ENCODE results near the gene GLP2R. TPM values are rescaled to one million over a fixed set of nuclear protein-coding genes. Genes with fewer than 3 reads are reported as not detected.
A peak's percentile ranks its signal among the peaks of the same experiment; 100 is the strongest.

Gene GLP2R
- total RNA-seq, 4 donors from 2014 or later = 1.1 TPM; not detected in 3

GRCh38 chr17:9872852-9873251, 47.1 kb downstream of the GLP2R start:
- Histone ChIP-seq H3K36me3 (no peaks in the 10 kb centered on the region), H3K9me3 (no peaks in the 10 kb centered on the region), H3K27me3 (no peaks in the 10 kb centered on the region), H3K27ac (no peak overlapping the region), H3K4me3 (no peak overlapping the region), H3K4me1 (no peaks in the 10 kb centered on the region)
- ATAC-seq (no peak), DNase-seq (no peak)
- intact Hi-C loops (cut with DNase I; ENCODE audit: low total_unique reads) (no loop called here), in situ Hi-C loops (cut with MboI; ENCODE audit: low sequenced_read_pairs in 4 of 4) (loop anchor here in 1 of 4 donors (10.0 kb wide), 1 partner anchor 138 kb away; no protein-coding TSS in a partner anchor)
- no peak for TF ChIP-seq POLR2A (IDR thresholded peaks at IDR 0.05)
- TF ChIP-seq CTCF (IDR thresholded peaks at IDR 0.05 in 4 of 5, conservative IDR thresholded peaks at IDR 0.05 in 1 of 5) = no peak

- ATAC-seq (peak in 1 of 2 donors; percentile 30), DNase-seq (no peak)
- H3K27me3 ChIP-seq = no peaks in the 10 kb centered on the region
- no peaks in the 10 kb centered on the region for H3K9me3 ChIP-seq
- no peak overlapping the region for H3K27ac ChIP-seq
- no peak overlapping the region for H3K4me3 ChIP-seq
- H3K4me1 ChIP-seq = no peaks in the 10 kb centered on the region
- in situ Hi-C loops (cut with MboI; ENCODE audit: low sequenced_read_pairs in 4 of 4) (loop anchor here in 1 of 4 donors (10.0 kb wide), 1 partner anchor 140 kb away; no protein-coding TSS in a partner anchor), intact Hi-C loops (cut with DNase I; ENCODE audit: low total_unique reads) (loop anchor here (2.0 kb wide), 1 partner anchor 146 kb away; no protein-coding TSS in a partner anchor)
- TF ChIP-seq POLR2A (IDR thresholded peaks at IDR 0.05) (no peak), CTCF (IDR thresholded peaks at IDR 0.05 in 4 of 5, conservative IDR thresholded peaks at IDR 0.05 in 1 of 5) (no peak)
- H3K36me3 ChIP-seq = no peaks in the 10 kb centered on the region
Measured at GRCh38 chr17:9874722-9875121, 49.0 kb downstream of the GLP2R start.

GRCh38 chr17:9875441-9875840, 49.7 kb downstream of the GLP2R start:
- ATAC-seq (no peak), DNase-seq (no peak)
- no peaks in the 10 kb centered on the region for H3K9me3 ChIP-seq
- no peak overlapping the region for H3K27ac ChIP-seq
- TF ChIP-seq CTCF (IDR thresholded peaks at IDR 0.05 in 4 of 5, conservative IDR thresholded peaks at IDR 0.05 in 1 of 5) (no peak), POLR2A (IDR thresholded peaks at IDR 0.05) (no peak)
- no peaks in the 10 kb centered on the region for H3K27me3 ChIP-seq
- in situ Hi-C loops (cut with MboI; ENCODE audit: low sequenced_read_pairs in 4 of 4) = loop anchor here in 1 of 4 donors (10.0 kb wide), 1 partner anchor 141 kb away; no protein-coding TSS in a partner anchor
- H3K4me3 ChIP-seq = no peak overlapping the region
- intact Hi-C loops (cut with DNase I; ENCODE audit: low total_unique reads) = loop anchor here (2.0 kb wide), 1 partner anchor 147 kb away; no protein-coding TSS in a partner anchor
- H3K36me3 ChIP-seq = no peaks in the 10 kb centered on the region
- no peaks in the 10 kb centered on the region for H3K4me1 ChIP-seq

GRCh38 chr17:9878356-9878755, 52.6 kb downstream of the GLP2R start:
- Histone ChIP-seq H3K36me3 (no peaks in the 10 kb centered on the region), H3K4me3 (no peak overlapping the region), H3K27me3 (no peaks in the 10 kb centered on the region), H3K4me1 (no peaks in the 10 kb centered on the region), H3K27ac (no peak overlapping the region), H3K9me3 (peaks cover 0 to 5% (median 0%) of the 10 kb centered on the region in 3 donors)
- ATAC-seq (no peak), DNase-seq (no peak)
- no peak for TF ChIP-seq POLR2A (IDR thresholded peaks at IDR 0.05)
- no peak for TF ChIP-seq CTCF (IDR thresholded peaks at IDR 0.05 in 4 of 5, conservative IDR thresholded peaks at IDR 0.05 in 1 of 5)
- in situ Hi-C loops (cut with MboI; ENCODE audit: low sequenced_read_pairs in 4 of 4) = loop anchor here in 1 of 4 donors (10.0 kb wide), 1 partner anchor 144 kb away; no protein-coding TSS in a partner anchor
- intact Hi-C loops (cut with DNase I; ENCODE audit: low total_unique reads) = no loop called here

Measured in gastrocnemius medialis (tissue), 4 donors.